HG03558 (cell line): ENCODE results near the gene GFY.
"Not testable (repeated sequence)": the region's sequence is repeated elsewhere in the genome, so short reads cannot be mapped to it uniquely, and the experiment has no call there.

ENCODE experiments used
- ATAC-seq: cut with Tn5 transposase; IDR thresholded peaks from one replicate; pipeline ENCODE4 v1.9.1; 2021; ENCODE audit warnings: moderate number of reproducible peaks; ENCODE audit not compliant: unreplicated experiment; ENCODE audit errors: extremely low read depth

GFY gene

DNA sequence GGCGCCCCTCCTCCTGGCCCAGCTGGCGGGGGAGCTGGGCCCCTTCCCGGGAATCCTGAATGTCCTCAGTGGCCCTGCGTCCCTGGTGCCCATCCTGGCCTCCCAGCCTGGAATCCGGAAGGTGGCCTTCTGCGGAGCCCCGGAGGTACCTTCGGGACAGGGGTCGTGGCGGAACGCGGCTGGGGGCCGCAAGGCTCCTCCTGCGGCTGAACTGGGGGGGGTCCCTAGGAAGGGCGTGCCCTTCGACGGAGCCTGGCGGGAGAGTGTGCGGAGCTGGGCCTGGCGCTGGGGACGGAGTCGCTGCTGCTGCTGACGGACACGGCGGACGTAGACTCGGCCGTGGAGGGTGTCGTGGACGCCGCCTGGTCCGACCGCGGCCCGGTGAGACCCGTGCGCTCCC is 36.5 kb downstream of the GFY start:
- no peak for ATAC-seq

DNA sequence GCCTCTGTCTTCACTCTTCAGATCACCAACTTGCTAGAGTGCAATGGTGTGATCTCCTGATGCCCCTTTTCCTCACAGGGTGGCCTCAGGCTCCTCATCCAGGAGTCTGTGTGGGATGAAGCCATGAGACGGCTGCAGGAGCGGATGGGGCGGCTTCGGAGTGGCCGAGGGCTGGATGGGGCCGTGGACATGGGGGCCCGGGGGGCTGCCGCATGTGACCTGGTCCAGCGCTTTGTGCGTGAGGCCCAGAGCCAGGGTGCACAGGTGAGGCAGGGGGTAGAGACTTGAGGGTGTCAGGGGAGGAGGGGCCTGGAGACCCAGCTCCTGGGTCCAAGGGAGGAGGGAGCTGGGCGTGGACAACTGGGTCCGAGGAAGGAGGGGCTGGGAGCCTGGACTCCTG is 37.3 kb downstream of the GFY start:
- ATAC-seq, result no peak

DNA sequence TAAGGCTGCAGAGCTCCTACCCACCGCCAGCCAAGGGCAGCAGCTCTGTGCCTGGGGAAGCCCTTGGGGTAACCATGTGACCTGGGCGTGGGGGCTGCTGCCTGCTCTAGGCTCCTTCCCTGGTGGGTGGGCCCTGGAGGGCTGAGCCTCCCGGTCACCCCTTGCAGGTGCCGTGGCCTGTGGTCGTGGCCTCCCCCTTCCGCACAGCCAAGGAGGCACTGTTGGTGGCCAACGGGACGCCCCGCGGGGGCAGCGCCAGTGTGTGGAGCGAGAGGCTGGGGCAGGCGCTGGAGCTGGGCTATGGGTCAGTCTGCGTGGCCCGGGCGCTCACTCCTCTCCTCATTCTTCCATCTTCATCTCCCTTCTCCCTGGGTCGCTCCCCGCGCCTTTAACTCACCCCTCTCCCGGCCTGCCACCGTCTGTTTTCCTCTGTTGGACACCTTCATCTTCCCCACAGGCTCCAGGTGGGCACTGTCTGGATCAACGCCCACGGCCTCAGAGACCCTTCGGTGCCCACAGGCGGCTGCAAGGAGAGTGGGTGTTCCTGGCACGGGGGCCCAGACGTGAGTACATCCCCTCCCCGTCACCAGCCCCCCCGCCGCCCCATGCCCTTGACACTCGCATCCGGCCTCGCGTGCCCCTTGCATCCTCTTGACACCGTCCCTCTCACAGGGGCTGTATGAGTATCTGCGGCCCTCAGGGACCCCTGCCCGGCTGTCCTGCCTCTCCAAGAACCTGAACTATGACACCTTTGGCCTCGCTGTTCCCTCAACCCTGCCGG is 39.0 kb downstream of the GFY start:
- no peak for ATAC-seq

DNA sequence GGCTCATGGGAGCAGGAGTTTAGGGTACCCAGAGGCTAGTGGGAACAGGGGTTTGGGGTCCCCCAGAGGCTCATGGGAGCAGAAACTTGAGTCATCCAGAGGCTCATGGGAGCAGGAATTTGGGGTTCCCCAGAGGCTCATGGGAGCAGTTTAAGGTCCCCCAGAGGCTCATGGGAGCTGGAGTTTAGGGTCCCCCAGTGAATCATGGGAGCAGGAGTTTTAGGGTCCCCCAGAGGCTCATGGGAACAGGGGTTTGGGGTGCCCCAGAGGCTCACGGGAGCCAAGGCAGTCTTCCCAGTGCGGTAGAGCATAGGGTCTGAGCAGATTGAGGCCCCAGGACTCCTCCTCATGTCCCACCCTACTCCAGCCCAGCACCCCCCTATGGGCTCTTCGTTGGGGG is 40.2 kb downstream of the GFY start:
- no peak for ATAC-seq

DNA sequence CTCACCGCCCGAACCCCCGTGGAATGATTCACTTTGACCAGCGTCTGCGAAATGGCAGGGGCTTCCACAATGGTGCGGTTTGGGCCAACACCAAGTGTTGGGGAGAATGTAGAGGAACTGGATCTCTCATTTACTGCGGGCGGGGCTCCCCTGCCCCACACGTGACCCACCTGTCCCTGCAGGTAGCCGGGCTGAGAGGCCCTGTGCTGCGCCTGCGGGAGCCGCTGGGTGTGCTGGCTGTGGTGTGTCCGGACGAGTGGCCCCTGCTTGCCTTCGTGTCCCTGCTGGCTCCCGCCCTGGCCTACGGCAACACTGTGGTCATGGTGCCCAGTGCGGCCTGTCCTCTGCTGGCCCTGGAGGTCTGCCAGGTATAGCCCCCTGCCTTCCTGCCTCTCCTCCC is 43.0 kb downstream of the GFY start:
- ATAC-seq, result no peak

DNA sequence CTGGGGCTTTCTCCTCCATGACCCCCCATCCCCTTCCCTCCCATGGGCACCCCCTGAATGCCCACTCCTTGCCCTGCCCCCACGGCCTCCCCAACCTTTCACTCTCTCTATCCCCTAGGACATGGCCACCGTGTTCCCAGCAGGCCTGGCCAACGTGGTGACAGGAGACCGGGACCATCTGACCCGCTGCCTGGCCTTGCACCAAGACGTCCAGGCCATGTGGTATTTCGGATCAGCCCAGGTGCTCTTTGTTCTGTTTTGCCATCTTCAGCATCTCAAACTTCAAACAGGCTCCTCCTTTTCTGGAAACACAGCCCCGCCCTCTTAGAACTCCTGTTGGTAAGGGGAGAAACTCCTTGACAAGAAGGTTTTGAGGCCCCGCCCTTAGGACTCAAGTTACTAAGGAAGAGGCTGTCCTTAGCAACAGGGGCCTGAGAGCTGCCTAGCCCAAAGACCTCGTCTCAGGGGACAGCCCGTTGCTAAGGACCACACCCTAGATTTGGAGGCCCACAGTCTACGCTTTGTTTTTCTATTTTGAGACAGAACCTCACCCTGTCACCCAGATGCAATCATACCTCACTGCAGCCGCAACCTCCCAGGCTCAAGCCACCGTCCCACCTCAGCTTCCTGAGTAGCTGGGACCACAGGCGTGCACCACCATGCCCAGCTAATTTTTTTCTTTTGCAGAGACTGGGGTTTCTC is 43.7 kb downstream of the GFY start:
- no peak for ATAC-seq

DNA sequence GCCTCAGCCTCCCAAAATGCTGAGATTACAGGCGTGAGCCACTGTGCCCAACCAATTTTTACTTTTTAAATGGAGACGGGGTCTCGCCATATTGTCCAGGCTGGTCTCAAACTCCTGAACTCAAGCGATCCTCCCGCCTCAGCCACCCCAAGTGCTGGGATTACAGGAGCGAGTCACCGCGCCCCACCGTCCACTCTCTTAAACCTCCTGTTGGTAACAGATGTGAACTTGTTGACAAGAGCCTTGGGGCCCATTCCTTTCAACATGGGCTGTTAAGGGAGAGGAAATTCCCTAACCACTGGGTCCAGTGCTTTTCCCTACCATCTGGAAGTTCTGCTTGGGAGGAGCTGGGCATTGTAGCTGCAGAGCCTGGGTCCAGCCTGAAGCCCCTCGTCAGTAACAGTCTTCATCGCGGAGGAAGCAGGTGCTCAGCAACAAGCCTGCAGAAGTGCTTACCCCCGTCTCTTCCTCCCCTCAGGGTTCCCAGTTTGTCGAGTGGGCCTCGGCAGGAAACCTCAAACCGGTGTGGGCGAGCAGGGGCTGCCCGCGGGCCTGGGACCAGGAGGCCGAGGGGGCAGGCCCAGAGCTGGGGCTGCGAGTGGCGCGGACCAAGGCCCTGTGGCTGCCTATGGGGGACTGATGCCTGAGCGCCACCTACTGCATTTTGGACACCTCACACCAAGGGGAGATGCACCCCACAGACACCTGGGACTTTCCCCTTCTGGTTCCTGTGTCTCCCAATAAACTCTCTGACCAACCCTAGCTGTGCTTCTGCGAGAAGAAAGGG is 44.8 kb downstream of the GFY start:
- no peak for ATAC-seq

DNA sequence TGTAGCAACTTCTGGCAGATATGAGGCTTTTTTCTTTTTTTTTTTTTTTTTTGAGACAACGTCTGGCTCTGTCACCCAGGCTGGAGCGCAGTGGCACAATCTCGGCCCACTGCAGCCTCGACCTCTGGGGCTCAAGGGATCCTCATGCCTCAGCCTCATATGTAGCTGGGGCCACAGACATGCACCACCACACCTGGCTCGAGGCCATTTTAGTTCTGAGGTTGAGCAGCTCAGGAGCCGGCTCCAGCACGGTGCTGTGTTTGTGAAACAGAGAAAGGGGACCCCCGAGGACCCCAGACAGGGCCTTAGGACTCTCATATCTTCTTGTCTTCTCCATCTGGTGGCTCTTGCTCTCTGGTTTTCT is 45.4 kb downstream of the GFY start:
- no peak for ATAC-seq

DNA sequence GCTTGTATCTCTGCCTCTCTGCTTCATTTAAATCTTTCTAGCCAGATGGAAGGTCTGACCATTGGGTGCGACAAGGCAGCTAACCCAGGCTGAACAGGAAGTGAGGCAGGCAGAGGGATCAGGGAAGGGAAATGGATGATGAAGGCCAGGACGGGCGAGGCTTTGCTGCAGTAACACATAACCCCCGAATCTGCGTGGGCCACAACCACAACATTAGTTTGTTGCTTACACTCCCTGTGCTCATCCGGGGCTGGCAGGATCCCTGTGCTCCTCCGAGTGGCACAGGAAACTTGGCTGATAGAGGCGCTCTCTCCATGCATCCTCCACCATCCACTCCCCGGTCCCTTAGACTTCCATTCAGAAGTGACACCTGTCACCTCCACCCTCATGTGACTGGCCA is 47.7 kb downstream of the GFY start:
- no peak for ATAC-seq

DNA sequence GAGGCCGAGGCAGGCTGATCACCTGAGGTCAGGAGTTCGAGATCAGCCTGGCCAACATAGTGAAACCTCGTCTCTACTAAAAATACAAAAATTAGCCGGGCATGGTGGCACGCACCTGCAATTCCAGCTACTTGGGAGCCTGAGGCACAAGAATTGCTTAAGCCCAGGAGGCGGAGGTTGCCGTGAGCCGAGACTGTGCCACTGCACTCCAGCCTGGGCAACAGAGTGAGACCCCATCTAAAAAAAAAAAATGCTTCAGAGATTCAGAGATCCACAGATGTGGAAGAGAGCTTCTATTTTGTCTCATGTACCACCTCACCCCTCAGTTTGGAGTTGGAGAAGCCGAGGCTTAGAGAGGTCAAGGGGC is 48.3 kb downstream of the GFY start:
- ATAC-seq, result not testable (repeated sequence)

DNA sequence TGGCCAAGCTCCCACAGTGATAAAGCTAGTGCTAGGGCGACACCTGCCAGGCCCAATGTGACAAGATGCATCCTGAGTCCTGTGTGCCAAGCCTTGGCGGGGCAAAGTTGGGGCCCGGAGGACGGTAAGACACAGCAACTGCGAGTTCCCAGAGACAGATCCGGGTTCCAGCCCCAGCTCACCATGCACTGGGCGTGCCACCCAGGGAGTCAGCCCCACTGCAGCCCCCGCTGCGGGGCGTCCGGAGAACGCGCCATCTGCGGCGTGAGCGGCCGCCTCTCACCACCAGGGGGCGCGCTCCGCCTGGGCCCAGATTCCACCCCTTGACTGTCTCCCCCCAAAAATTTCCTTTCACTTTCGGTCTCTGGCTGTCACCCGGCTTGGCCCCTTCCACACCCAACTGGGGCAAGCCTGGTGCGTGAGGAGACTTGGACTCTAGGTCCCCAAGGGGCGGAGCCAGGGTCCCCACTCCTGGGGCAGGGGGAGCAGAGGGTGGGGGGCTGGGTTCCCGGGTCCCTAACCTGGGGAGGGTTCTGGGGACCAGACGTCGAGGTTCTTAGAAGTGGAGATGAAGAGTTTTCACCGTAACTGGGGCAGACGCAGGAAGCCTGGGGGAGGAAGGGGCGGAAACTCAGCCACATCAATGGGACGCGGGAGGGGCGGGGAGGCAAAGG is 48.8 kb downstream of the GFY start, which contains the start of gene FLT3LG:
FLT3LG (plus strand) TSS at position 348 of the 674 bp plus-strand sequence. CDS start 425 bp downstream, outside the sequence.
- ATAC-seq, result no peak

DNA sequence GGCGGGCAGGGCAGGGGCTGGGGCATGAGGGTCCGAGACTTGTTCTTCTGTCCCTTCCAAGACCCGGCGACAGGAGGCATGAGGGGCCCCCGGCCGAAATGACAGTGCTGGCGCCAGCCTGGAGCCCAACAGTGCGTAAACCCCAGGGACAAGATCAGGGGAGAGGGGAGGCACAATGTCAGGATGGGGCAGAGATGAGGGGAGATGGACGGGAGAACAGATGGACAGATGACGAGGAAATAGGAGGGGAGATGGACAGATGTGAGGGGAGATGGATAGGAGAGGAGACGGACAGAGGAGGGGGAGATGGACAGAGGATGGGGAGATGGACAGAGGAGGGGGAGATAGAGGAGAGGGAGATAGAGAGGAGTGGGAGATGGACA is 49.3 kb downstream of the GFY start:
- ATAC-seq, result no peak

DNA sequence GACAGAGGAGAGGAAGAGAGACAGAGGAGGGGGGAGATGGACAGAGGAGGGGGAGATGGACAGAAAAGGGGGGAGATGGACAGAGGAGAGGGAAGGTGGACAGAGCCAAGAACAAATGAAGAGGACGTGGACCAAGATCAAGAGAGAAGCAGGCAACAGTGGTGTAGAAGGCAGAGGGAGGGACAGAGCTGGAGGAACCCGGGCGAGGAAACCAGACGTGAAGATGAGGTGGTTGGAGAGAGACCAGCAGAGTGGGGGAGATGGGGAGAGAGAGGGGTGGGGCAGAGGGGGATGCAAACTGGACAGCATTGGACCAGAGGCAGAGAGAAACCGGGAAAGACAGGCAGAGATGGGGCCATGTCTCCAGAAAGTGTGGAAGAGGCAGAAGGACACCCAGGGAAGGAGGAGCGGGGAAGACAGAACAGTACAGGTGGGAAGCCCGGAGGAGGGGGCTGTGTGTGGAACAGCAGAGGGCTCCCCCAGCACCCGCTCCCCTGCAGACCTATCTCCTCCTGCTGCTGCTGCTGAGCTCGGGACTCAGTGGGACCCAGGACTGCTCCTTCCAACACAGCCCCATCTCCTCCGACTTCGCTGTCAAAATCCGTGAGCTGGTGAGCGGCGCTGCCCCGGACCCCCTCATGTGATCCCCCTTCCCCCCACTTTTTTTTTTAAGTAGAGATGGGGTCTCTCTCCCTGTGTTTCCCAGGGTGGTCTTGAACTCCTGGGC is 50.2 kb downstream of the GFY start:
- no peak for ATAC-seq

DNA sequence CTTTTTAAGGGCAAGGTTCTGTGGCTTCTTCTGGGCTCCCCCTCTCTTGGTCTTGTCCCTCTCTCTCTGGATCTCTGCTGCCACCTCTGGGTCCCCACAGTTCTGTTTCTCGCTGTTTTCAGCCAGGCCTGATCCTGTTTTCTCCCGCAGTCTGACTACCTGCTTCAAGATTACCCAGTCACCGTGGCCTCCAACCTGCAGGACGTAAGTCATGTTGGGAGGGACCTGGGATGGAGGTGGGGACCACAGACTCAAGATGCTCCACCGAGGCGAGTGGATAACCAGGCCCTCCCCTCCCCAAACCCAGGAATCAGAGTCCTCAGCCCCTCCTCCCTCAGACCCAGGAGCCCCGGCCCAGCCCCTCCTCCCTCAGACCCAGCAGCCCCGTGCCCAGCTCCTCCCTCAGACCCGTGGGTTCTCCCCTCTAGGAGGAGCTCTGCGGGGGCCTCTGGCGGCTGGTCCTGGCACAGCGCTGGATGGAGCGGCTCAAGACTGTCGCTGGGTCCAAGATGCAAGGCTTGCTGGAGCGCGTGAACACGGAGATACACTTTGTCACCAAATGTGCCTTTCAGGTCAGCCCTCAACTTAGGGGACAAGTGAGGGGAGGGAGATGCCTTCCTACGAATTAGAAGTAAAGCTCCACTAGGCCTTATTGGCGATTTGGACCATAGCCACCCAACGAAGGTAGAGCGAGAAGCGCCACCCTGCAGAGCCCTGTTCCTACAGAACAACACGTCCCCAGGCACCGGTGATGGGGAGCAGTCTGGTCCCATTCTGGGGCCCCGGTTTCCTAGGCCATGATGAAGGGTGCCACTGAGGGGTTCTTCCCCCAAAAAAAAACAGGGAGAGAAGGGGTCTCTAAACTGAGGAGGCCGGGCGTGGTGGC is 51.0 kb downstream of the GFY start:
- no peak for ATAC-seq
